ENCODE data around the gene NLN. TPM values are rescaled to one million over a fixed set of nuclear protein-coding genes. Genes with fewer than 3 reads are reported as not detected.

The NLN gene
- total and polyA plus RNA-seq, 2 of the 13 experiments (the other 11 are each of a cell fraction or from before 2014, with no cell fraction given): 11.9 to 36.7 TPM

DNA sequence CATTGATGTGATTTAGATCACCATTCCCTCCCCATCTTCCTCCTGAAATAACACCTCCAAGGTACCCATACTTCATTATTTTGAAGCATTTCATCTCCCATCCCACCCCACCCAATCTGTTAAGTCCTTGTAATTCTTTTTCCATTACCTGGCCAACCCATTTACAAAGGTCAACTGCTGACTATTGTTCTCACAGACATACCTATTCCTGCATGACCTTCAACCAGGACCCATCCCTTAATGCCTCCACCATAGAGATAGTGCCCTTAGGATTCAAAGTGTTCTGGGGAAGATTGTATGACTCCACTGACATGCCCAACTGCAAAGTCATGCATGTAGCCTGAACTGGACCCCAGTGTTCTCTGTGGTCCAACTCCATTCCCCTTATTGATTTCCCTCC, 91.2 kb downstream of the NLN start (continued):
- TF ChIP-seq, protein P1, sequence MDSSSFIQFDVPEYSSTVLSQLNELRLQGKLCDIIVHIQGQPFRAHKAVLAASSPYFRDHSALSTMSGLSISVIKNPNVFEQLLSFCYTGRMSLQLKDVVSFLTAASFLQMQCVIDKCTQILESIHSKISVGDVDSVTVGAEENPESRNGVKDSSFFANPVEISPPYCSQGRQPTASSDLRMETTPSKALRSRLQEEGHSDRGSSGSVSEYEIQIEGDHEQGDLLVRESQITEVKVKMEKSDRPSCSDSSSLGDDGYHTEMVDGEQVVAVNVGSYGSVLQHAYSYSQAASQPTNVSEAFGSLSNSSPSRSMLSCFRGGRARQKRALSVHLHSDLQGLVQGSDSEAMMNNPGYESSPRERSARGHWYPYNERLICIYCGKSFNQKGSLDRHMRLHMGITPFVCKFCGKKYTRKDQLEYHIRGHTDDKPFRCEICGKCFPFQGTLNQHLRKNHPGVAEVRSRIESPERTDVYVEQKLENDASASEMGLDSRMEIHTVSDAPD (CRISPR knock-in tag; IDR thresholded peaks at IDR 0.05): no peak
- TF ChIP-seq, protein P2, sequence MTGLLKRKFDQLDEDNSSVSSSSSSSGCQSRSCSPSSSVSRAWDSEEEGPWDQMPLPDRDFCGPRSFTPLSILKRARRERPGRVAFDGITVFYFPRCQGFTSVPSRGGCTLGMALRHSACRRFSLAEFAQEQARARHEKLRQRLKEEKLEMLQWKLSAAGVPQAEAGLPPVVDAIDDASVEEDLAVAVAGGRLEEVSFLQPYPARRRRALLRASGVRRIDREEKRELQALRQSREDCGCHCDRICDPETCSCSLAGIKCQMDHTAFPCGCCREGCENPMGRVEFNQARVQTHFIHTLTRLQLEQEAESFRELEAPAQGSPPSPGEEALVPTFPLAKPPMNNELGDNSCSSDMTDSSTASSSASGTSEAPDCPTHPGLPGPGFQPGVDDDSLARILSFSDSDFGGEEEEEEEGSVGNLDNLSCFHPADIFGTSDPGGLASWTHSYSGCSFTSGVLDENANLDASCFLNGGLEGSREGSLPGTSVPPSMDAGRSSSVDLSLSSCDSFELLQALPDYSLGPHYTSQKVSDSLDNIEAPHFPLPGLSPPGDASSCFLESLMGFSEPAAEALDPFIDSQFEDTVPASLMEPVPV (CRISPR knock-in tag; IDR thresholded peaks at IDR 0.05): no peak
- TF ChIP-seq RFXAP (CRISPR knock-in tag; IDR thresholded peaks at IDR 0.05; ENCODE audit: borderline replicate concordance) (no peak), ZFY (CRISPR knock-in tag; IDR thresholded peaks at IDR 0.05) (no peak), ZMYM3 (CRISPR knock-in tag; IDR thresholded peaks at IDR 0.05) (no peak)

DNA sequence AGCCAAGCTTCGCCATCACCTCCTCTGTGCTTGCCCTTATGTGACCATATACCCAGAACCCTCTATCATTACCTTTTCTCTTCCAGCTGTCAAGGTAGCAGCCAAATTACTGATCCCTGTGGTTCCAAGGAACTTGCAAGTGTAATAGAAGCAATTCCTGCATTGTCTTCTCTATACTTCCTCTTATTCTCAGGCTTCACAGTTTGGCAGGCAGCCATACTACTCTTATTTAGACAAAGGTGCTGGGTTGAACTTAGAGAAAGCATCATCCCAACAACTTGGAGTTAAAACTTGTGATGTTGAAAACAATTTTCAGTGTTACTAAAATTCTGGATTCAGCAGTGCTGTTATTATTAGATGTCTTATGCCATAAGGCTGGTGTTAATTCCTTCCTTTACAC, 93.2 kb downstream of the NLN start:
- no peak for ATAC-seq
- H3K9ac ChIP-seq (ENCODE audit: insufficient read depth, low read depth, low read length): no peak overlapping the region
- CTCF ChIA-PET (ENCODE audit: low intra/inter-chr PET ratio, low total read pairs): no interaction called here
- H3K27ac ChIP-seq (ENCODE audit: extremely low read length, insufficient read depth, low read length): no peak overlapping the region
- H3K4me1 ChIP-seq (ENCODE audit: insufficient read depth, low read length): peaks cover 12% of the 10 kb centered on the region
- in situ Hi-C loops (cut with HindIII; ENCODE audit: extremely low pct_ligation_motif_present, low pct_unique_long_range_greater_than_20kb): no loop called here
- peaks cover 4 to 21% of the 10 kb centered on the region in 2 experiments; a peak in 4 of 5 replicates for H3K36me3 ChIP-seq (replicated peaks in 1 of 2; ENCODE audit: control insufficient read depth in 1 of 2, insufficient read depth in 2 of 2, low read length in 2 of 2)
- no peaks in the 10 kb centered on the region for H3K79me2 ChIP-seq (ENCODE audit: insufficient read depth, low read length)
- BruUV-seq (replicated peaks): no TSS peak
- POLR2A ChIA-PET: no interaction called here
- no peak overlapping the region for H3K4me3 ChIP-seq (replicated peaks in 1 of 3; ENCODE audit: insufficient read depth in 1 of 3, low read depth in 2 of 3, low read length in 3 of 3)
- FAIRE-seq: no peak
- no peaks in the 10 kb centered on the region for H3K27me3 ChIP-seq (ENCODE audit: control insufficient read depth in 1 of 2, insufficient read depth in 2 of 2, low read length in 2 of 2)
- H2AFZ ChIP-seq (ENCODE audit: low read length): no peak overlapping the region
- H3K4me2 ChIP-seq (ENCODE audit: low read depth, low read length): no peak overlapping the region
- no peak for DNase-seq (ENCODE audit: low spot score)
- no peaks in the 10 kb centered on the region for H3K9me3 ChIP-seq (ENCODE audit: low read length)
- WGBS (ENCODE audit: low lambda C conversion rate): 100% methylated on average over 1 of the region's 1 CpG
- H4K20me1 ChIP-seq (ENCODE audit: insufficient read depth, low read length): no peaks in the 10 kb centered on the region
- intact Hi-C loops (cut with micrococcal nuclease; ENCODE audit: unreplicated experiment): no loop called here
- TF ChIP-seq ZNF3 (CRISPR knock-in tag; IDR thresholded peaks at IDR 0.05) (no peak), EED (CRISPR knock-in tag; IDR thresholded peaks at IDR 0.05) (no peak), ZNF761 (CRISPR knock-in tag; conservative IDR thresholded peaks at IDR 0.05) (no peak), WIZ (CRISPR knock-in tag; IDR thresholded peaks at IDR 0.05) (no peak), ZNF451 (CRISPR knock-in tag; IDR thresholded peaks at IDR 0.05) (no peak), HNRNPLL (IDR thresholded peaks at IDR 0.05; ENCODE audit: low read depth, low read length, poor library complexity, severe bottlenecking) (no peak), BHLHE40 (IDR thresholded peaks at IDR 0.05; ENCODE audit: low read length) (no peak), GATA4 (IDR thresholded peaks at IDR 0.05; ENCODE audit: borderline replicate concordance, low read depth) (no peak), U2AF2 (IDR thresholded peaks at IDR 0.05; ENCODE audit: low read depth, low read length) (no peak)
- TF ChIP-seq, protein P3, sequence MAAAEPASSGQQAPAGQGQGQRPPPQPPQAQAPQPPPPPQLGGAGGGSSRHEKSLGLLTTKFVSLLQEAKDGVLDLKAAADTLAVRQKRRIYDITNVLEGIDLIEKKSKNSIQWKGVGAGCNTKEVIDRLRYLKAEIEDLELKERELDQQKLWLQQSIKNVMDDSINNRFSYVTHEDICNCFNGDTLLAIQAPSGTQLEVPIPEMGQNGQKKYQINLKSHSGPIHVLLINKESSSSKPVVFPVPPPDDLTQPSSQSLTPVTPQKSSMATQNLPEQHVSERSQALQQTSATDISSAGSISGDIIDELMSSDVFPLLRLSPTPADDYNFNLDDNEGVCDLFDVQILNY (CRISPR knock-in tag; conservative IDR thresholded peaks at IDR 0.05): no peak
- TF ChIP-seq, protein P4, sequence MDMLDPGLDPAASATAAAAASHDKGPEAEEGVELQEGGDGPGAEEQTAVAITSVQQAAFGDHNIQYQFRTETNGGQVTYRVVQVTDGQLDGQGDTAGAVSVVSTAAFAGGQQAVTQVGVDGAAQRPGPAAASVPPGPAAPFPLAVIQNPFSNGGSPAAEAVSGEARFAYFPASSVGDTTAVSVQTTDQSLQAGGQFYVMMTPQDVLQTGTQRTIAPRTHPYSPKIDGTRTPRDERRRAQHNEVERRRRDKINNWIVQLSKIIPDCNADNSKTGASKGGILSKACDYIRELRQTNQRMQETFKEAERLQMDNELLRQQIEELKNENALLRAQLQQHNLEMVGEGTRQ (IDR thresholded peaks at IDR 0.05; ENCODE audit: low read depth, low read length): no peak
- TF ChIP-seq, protein P4 (CRISPR knock-in tag; IDR thresholded peaks at IDR 0.05; ENCODE audit: borderline replicate concordance): no peak
- TF ChIP-seq, protein P5, sequence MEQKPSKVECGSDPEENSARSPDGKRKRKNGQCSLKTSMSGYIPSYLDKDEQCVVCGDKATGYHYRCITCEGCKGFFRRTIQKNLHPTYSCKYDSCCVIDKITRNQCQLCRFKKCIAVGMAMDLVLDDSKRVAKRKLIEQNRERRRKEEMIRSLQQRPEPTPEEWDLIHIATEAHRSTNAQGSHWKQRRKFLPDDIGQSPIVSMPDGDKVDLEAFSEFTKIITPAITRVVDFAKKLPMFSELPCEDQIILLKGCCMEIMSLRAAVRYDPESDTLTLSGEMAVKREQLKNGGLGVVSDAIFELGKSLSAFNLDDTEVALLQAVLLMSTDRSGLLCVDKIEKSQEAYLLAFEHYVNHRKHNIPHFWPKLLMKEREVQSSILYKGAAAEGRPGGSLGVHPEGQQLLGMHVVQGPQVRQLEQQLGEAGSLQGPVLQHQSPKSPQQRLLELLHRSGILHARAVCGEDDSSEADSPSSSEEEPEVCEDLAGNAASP (CRISPR knock-in tag; IDR thresholded peaks at IDR 0.05; ENCODE audit: borderline replicate concordance): no peak

All from HepG2 (cell line).